ENCODE measurements around the gene HORMAD2.

The HORMAD2 gene

GRCh38 chr22:30129636-30130035, 49.4 kb downstream of the HORMAD2 start:
- Histone ChIP-seq H3K4me3 (ENCODE audit: low read depth in 1 of 2, low read length in 2 of 2) (no peak overlapping the region), H3K36me3 (ENCODE audit: insufficient read depth, low read length) (no peaks in the 10 kb centered on the region), H3K27me3 (ENCODE audit: insufficient read depth, low read length, poor library complexity) (no peaks in the 10 kb centered on the region), H3K9me3 (ENCODE audit: insufficient read depth, low read length, severe bottlenecking) (no peaks in the 10 kb centered on the region), H3K79me2 (ENCODE audit: insufficient read depth, low read length) (no peaks in the 10 kb centered on the region), H3K27ac (ENCODE audit: low read length) (no peak overlapping the region), H2AFZ (ENCODE audit: low read depth, low read length) (no peak overlapping the region), H3K4me2 (ENCODE audit: insufficient read depth, low read length) (no peak overlapping the region), H3K9ac (ENCODE audit: low read depth, low read length) (no peak overlapping the region), H3K4me1 (ENCODE audit: insufficient read depth, low read length) (peaks cover 8% of the 10 kb centered on the region), H4K20me1 (ENCODE audit: insufficient read depth, low read length) (no peaks in the 10 kb centered on the region)
- ATAC-seq (ENCODE audit: insufficient read depth, low read depth): no peak
- no peak for DNase-seq
- TF ChIP-seq EZH2 (IDR thresholded peaks at IDR 0.05; ENCODE audit: borderline replicate concordance, low read depth, low read length, severe bottlenecking): no peak
- TF ChIP-seq CTCF (IDR thresholded peaks at IDR 0.05; ENCODE audit: borderline replicate concordance, extremely low read depth, low read length, poor library complexity, severe bottlenecking): no peak

- TF ChIP-seq CTCF (IDR thresholded peaks at IDR 0.05; ENCODE audit: borderline replicate concordance, extremely low read depth, low read length, poor library complexity, severe bottlenecking) (no peak), EZH2 (IDR thresholded peaks at IDR 0.05; ENCODE audit: borderline replicate concordance, low read depth, low read length, severe bottlenecking) (no peak)
- Histone ChIP-seq H3K4me2 (ENCODE audit: insufficient read depth, low read length) (no peak overlapping the region; the same call in 1 of the 2 replicates), H4K20me1 (ENCODE audit: insufficient read depth, low read length) (no peaks in the 10 kb centered on the region), H3K79me2 (ENCODE audit: insufficient read depth, low read length) (no peaks in the 10 kb centered on the region), H3K27me3 (ENCODE audit: insufficient read depth, low read length, poor library complexity) (no peaks in the 10 kb centered on the region), H3K9ac (ENCODE audit: low read depth, low read length) (no peak overlapping the region), H3K4me3 (ENCODE audit: low read depth in 1 of 2, low read length in 2 of 2) (no peak overlapping the region), H3K9me3 (ENCODE audit: insufficient read depth, low read length, severe bottlenecking) (no peaks in the 10 kb centered on the region), H3K27ac (ENCODE audit: low read length) (no peak overlapping the region), H3K4me1 (ENCODE audit: insufficient read depth, low read length) (peaks cover 8% of the 10 kb centered on the region), H3K36me3 (ENCODE audit: insufficient read depth, low read length) (no peaks in the 10 kb centered on the region), H2AFZ (ENCODE audit: low read depth, low read length) (no peak overlapping the region)
- peak; percentile 26 for DNase-seq
- peak; percentile 53; the same call in 1 of the 3 replicates for ATAC-seq (ENCODE audit: insufficient read depth, low read depth)
Measured at GRCh38 chr22:30132290-30132996, 52.2 kb downstream of the HORMAD2 start.

- TF ChIP-seq EZH2 (IDR thresholded peaks at IDR 0.05; ENCODE audit: borderline replicate concordance, low read depth, low read length, severe bottlenecking) (no peak), CTCF (IDR thresholded peaks at IDR 0.05; ENCODE audit: borderline replicate concordance, extremely low read depth, low read length, poor library complexity, severe bottlenecking) (no peak)
- Histone ChIP-seq H3K4me1 (ENCODE audit: insufficient read depth, low read length) (no peaks in the 10 kb centered on the region), H3K9me3 (ENCODE audit: insufficient read depth, low read length, severe bottlenecking) (peaks cover 24% of the 10 kb centered on the region), H3K9ac (ENCODE audit: low read depth, low read length) (no peak overlapping the region), H4K20me1 (ENCODE audit: insufficient read depth, low read length) (no peaks in the 10 kb centered on the region), H3K36me3 (ENCODE audit: insufficient read depth, low read length) (no peaks in the 10 kb centered on the region), H3K4me3 (ENCODE audit: low read depth in 1 of 2, low read length in 2 of 2) (no peak overlapping the region), H3K79me2 (ENCODE audit: insufficient read depth, low read length) (no peaks in the 10 kb centered on the region), H3K27ac (ENCODE audit: low read length) (no peak overlapping the region), H2AFZ (ENCODE audit: low read depth, low read length) (no peak overlapping the region), H3K27me3 (ENCODE audit: insufficient read depth, low read length, poor library complexity) (no peaks in the 10 kb centered on the region), H3K4me2 (ENCODE audit: insufficient read depth, low read length) (no peak overlapping the region)
- no peak for ATAC-seq (ENCODE audit: insufficient read depth, low read depth)
- DNase-seq: no peak
Measured at GRCh38 chr22:30140414-30140813, 60.1 kb downstream of the HORMAD2 start.

Data from DND-41 (cell line).